ENCODE data around the gene EBF4.

The EBF4 gene

GRCh38 chr20:2780948-2781347 lies 88.4 kb downstream of the EBF4 start:
- H3K4me3 ChIP-seq (ENCODE audit: low read length) = no peak overlapping the region
- H3K9me3 ChIP-seq (ENCODE audit: insufficient read depth, low read length) = peaks cover 9% of the 10 kb centered on the region; the same call in 1 of the 2 replicates
- no peaks in the 10 kb centered on the region for H3K79me2 ChIP-seq (ENCODE audit: low read length)
- H3K9ac ChIP-seq (ENCODE audit: low read length) = no peak overlapping the region
- H3K36me3 ChIP-seq (replicated peaks; ENCODE audit: low read depth, low read length) = no peaks in the 10 kb centered on the region
- H3K4me1 ChIP-seq (ENCODE audit: low read length) = peaks cover 15% of the 10 kb centered on the region
- no peak overlapping the region for H2AFZ ChIP-seq (ENCODE audit: low read depth, low read length)
- H3K27me3 ChIP-seq (ENCODE audit: low read depth, low read length) = peaks cover 43% of the 10 kb centered on the region
- no peak overlapping the region for H3K27ac ChIP-seq (ENCODE audit: low read length)
- H4K20me1 ChIP-seq (ENCODE audit: insufficient read depth, low read length) = no peaks in the 10 kb centered on the region
- no peak overlapping the region for H3K4me2 ChIP-seq (ENCODE audit: low read length)
- no peak for TF ChIP-seq EZH2phosphoT487 (IDR thresholded peaks at IDR 0.05; ENCODE audit: low read depth)
- TF ChIP-seq, protein P1, sequence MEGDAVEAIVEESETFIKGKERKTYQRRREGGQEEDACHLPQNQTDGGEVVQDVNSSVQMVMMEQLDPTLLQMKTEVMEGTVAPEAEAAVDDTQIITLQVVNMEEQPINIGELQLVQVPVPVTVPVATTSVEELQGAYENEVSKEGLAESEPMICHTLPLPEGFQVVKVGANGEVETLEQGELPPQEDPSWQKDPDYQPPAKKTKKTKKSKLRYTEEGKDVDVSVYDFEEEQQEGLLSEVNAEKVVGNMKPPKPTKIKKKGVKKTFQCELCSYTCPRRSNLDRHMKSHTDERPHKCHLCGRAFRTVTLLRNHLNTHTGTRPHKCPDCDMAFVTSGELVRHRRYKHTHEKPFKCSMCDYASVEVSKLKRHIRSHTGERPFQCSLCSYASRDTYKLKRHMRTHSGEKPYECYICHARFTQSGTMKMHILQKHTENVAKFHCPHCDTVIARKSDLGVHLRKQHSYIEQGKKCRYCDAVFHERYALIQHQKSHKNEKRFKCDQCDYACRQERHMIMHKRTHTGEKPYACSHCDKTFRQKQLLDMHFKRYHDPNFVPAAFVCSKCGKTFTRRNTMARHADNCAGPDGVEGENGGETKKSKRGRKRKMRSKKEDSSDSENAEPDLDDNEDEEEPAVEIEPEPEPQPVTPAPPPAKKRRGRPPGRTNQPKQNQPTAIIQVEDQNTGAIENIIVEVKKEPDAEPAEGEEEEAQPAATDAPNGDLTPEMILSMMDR (IDR thresholded peaks at IDR 0.05; ENCODE audit: low read depth, low read length) = peak; percentile 40

DNA sequence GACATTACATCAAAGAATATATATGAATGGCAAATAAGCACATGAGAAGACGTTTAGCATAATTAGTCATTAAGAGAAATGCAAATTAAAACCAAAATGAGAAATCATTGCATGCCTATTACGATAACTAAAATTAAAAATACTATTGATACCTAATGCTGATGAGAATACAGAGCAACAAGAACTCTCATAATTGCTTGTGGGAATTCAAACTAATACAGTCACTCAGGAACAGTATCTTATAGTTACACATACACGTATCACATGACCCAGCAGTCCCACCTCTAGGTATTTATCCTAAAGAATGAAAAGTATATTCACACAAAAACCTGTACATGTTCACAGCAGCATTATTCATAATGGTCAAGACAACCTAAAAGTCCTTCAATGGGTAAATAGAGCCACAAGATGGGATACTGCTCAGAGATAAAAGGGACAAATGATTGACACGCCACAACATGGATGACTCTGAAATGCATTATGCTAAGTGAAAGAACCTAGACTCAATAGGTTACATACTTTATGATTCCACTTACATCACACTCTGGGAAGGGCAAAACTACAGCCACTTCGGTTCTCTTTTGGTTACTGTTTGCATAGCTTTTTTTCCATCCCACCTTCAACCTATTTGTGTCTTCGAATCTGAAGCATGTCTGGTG lies 91.5 kb downstream of the EBF4 start:
- Histone ChIP-seq H4K20me1 (ENCODE audit: insufficient read depth, low read length) (no peaks in the 10 kb centered on the region), H3K36me3 (replicated peaks; ENCODE audit: low read depth, low read length) (no peaks in the 10 kb centered on the region), H3K4me1 (ENCODE audit: low read length) (peaks cover 5% of the 10 kb centered on the region), H3K79me2 (ENCODE audit: low read length) (no peaks in the 10 kb centered on the region), H3K4me3 (ENCODE audit: low read length) (no peak overlapping the region), H3K27me3 (ENCODE audit: low read depth, low read length) (peaks cover 38% of the 10 kb centered on the region), H3K9me3 (ENCODE audit: insufficient read depth, low read length) (no peaks in the 10 kb centered on the region), H3K27ac (ENCODE audit: low read length) (no peak overlapping the region), H3K9ac (ENCODE audit: low read length) (no peak overlapping the region), H2AFZ (ENCODE audit: low read depth, low read length) (no peak overlapping the region), H3K4me2 (ENCODE audit: low read length) (no peak overlapping the region)
- TF ChIP-seq, protein P1 (IDR thresholded peaks at IDR 0.05; ENCODE audit: low read depth, low read length) = no peak
- TF ChIP-seq EZH2phosphoT487 (IDR thresholded peaks at IDR 0.05; ENCODE audit: low read depth) = no peak

- Histone ChIP-seq H3K4me3 (ENCODE audit: low read length) (no peak overlapping the region), H3K27ac (ENCODE audit: low read length) (no peak overlapping the region), H3K9me3 (ENCODE audit: insufficient read depth, low read length) (no peaks in the 10 kb centered on the region), H3K36me3 (replicated peaks; ENCODE audit: low read depth, low read length) (no peaks in the 10 kb centered on the region), H3K79me2 (ENCODE audit: low read length) (no peaks in the 10 kb centered on the region), H2AFZ (ENCODE audit: low read depth, low read length) (no peak overlapping the region), H3K4me2 (ENCODE audit: low read length) (no peak overlapping the region), H4K20me1 (ENCODE audit: insufficient read depth, low read length) (no peaks in the 10 kb centered on the region), H3K9ac (ENCODE audit: low read length) (no peak overlapping the region), H3K4me1 (ENCODE audit: low read length) (peaks cover 2% of the 10 kb centered on the region), H3K27me3 (ENCODE audit: low read depth, low read length) (peaks cover 24% of the 10 kb centered on the region; the same call in 1 of the 2 replicates)
- no peak for TF ChIP-seq EZH2phosphoT487 (IDR thresholded peaks at IDR 0.05; ENCODE audit: low read depth)
- TF ChIP-seq, protein P1 (IDR thresholded peaks at IDR 0.05; ENCODE audit: low read depth, low read length) = no peak
Observed at GRCh38 chr20:2793471-2793870, 100.9 kb downstream of the EBF4 start.

DNA sequence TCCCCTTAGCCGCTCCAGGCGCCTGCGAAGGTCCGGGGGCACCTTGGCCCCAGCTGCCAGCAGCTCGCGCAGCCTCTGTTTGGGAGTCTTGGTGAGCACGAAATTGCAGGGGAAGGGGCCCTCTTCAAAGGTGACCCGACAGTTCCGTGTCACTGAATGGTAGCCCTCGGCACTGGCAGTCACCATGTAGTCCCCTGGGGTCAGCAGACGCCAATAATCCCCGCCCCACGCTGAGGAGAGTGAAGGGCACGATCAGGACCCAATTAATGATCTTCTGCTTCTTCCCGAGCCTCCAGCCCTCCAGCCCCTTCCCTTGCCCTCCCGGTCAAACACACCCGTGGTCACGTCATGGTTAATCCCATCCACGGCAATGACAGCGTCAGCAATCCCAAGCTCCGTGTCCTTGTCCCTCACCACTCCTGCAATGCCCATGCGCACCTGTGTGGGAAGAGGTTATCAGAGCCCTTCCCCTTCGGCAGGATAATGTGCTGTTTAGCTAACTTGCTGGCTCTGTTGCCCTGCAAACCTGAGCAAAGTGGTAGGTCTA lies 101.7 kb downstream of the EBF4 start:
- TF ChIP-seq, protein P1 (IDR thresholded peaks at IDR 0.05; ENCODE audit: low read depth, low read length) = no peak
- TF ChIP-seq EZH2phosphoT487 (IDR thresholded peaks at IDR 0.05; ENCODE audit: low read depth) = no peak
- H3K27ac ChIP-seq (ENCODE audit: low read length) = no peak overlapping the region

More for the DNA sequence above, 101.7 kb downstream of the EBF4 start:
- Histone ChIP-seq H3K9me3 (ENCODE audit: insufficient read depth, low read length) (no peaks in the 10 kb centered on the region), H3K36me3 (replicated peaks; ENCODE audit: low read depth, low read length) (no peaks in the 10 kb centered on the region), H4K20me1 (ENCODE audit: insufficient read depth, low read length) (no peaks in the 10 kb centered on the region), H2AFZ (ENCODE audit: low read depth, low read length) (no peak overlapping the region), H3K79me2 (ENCODE audit: low read length) (no peaks in the 10 kb centered on the region), H3K9ac (ENCODE audit: low read length) (no peak overlapping the region), H3K4me2 (ENCODE audit: low read length) (no peak overlapping the region), H3K27me3 (ENCODE audit: low read depth, low read length) (peaks cover 24% of the 10 kb centered on the region; the same call in 1 of the 2 replicates), H3K4me1 (ENCODE audit: low read length) (peaks cover 10% of the 10 kb centered on the region), H3K4me3 (ENCODE audit: low read length) (no peak overlapping the region)
